Fibroblast of lung (primary cell): ENCODE data around the gene KBTBD13. TPM values are rescaled to one million over a fixed set of nuclear protein-coding genes. Genes with fewer than 3 reads are reported as not detected.

Experiments used
- DNase-seq, 2 donors: peaks; one replicate each; pipeline versions ENCODE4 v3.0.0 to v3.0.0-alpha.2; 2010; ENCODE audit warnings: low read depth in 2 of 2
- H2AFZ ChIP-seq: 2 replicates; pipeline ENCODE4 v1.5.1; 2012; ENCODE audit warnings: low read length, control low read depth, inconsistent platforms
- H3K27ac ChIP-seq: 2 replicates; pipeline ENCODE4 v1.5.1; 2011; ENCODE audit warnings: low read length, control low read depth; ENCODE audit not compliant: insufficient read depth
- H3K27me3 ChIP-seq: 2 replicates; pipeline ENCODE4 v1.5.1; 2011; ENCODE audit warnings: mild to moderate bottlenecking, low read length; ENCODE audit not compliant: control insufficient read depth, insufficient read depth
- H3K36me3 ChIP-seq: 2 replicates; pipeline ENCODE4 v1.5.1; 2011; ENCODE audit warnings: low read length; ENCODE audit not compliant: control insufficient read depth, insufficient read depth
- H3K4me1 ChIP-seq: 2 replicates; pipeline ENCODE4 v1.5.1; 2011; ENCODE audit warnings: low read length; ENCODE audit not compliant: control insufficient read depth, insufficient read depth; ENCODE audit errors: extremely low read depth
- H3K4me2 ChIP-seq: 2 replicates; pipeline ENCODE4 v1.5.1; 2011; ENCODE audit warnings: low read length, control low read depth; ENCODE audit not compliant: insufficient read depth; ENCODE audit errors: extremely low read depth
- H3K4me3 ChIP-seq, 4 experiments: fragments of 200-600 bp in 1 of 4; sonication (generic) in 1 of 4; replicated peaks in 1 of 4; 2 replicates each; pipeline ENCODE4 v1.5.1; 2011 to 2016; ENCODE audit warnings: low read length in 4 of 4, low read depth in 3 of 4, mild to moderate bottlenecking in 3 of 4, control low read depth in 2 of 4, inconsistent platforms in 1 of 4, mixed read lengths in 1 of 4; ENCODE audit not compliant: insufficient read depth in 1 of 4; ENCODE audit errors: control extremely low read depth in 1 of 4
- H3K79me2 ChIP-seq: 2 replicates; pipeline ENCODE4 v1.5.1; 2012; ENCODE audit warnings: mild to moderate bottlenecking, low read length, inconsistent platforms; ENCODE audit not compliant: control insufficient read depth, insufficient read depth
- H3K9ac ChIP-seq: 2 replicates; pipeline ENCODE4 v1.5.1; 2011; ENCODE audit warnings: mild to moderate bottlenecking, low read length, control low read depth; ENCODE audit not compliant: insufficient read depth
- H3K9me3 ChIP-seq: 2 replicates; pipeline ENCODE4 v1.5.1; 2012; ENCODE audit warnings: low read depth, low read length; ENCODE audit not compliant: control insufficient read depth, insufficient read depth
- H4K20me1 ChIP-seq: 2 replicates; pipeline ENCODE4 v1.5.1; 2011; ENCODE audit warnings: low read length; ENCODE audit not compliant: control insufficient read depth, insufficient read depth; ENCODE audit errors: extremely low read depth
- EZH2 ChIP-seq: IDR thresholded peaks from 2 replicates; pipeline ENCODE4 v1.5.1; 2012; ENCODE audit warnings: low read length, control low read depth, mild to moderate bottlenecking; ENCODE audit errors: missing control alignments
- polyA plus RNA-seq, 2 donors: library from polyadenylated mRNA; depleted of rRNA in 1 of 2; stranded (reverse) in 1 of 2; unstranded in 1 of 2; fragments of >200 nt; gene quantifications; 2 replicates each; pipeline ENCODE4 v1.2.1, GENCODE V29; 2011 to 2012; ENCODE audit warnings: missing spikeins in 1 of 2
- total RNA-seq: library from RNA; depleted of rRNA; stranded (reverse); fragments of >200 nt; gene quantifications from 2 replicates; pipeline ENCODE4 v1.2.1, GENCODE V29; 2014
- TF ChIP-seq, protein P1 (sequence below), 2 donors: IDR thresholded peaks in 1 of 2; conservative IDR thresholded peaks in 1 of 2; 1 replicate in 1 of 2; 2 replicates in 1 of 2; pipeline ENCODE4 v1.5.1; 2011 to 2012; ENCODE audit warnings: low read length in 2 of 2, control low read depth in 1 of 2, inconsistent platforms in 1 of 2, low read depth in 1 of 2, mild to moderate bottlenecking in 1 of 2

Gene KBTBD13
- total and polyA plus RNA-seq, 2 donors (not counting 1 experiment from before 2014, with no cell fraction given) = 0.02 TPM; not detected in 1

DNA sequence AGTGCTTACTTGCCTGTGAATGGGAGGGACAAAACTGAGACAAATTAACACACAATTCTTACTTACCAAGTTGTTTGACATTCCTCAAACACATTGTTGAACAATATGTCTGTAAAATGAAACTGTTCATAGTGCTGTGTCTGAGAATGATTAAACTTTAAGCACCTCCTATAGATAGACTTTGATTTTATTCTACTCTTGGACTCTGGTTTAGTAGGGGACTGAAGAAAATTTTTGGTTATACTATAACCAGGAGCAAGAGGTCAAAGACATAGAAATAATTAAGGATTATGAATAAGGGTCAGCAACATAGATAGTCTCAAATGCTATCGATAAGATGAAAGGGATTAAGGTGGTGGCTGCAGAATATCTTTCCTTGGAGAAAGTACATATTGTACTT, 39.2 kb upstream of the KBTBD13 start:
- Histone ChIP-seq H3K36me3 (no peaks in the 10 kb centered on the region), H3K4me1 (no peaks in the 10 kb centered on the region), H3K4me2 (no peak overlapping the region), H3K9me3 (no peaks in the 10 kb centered on the region), H3K27ac (no peak overlapping the region), H3K4me3 (no peak overlapping the region), H2AFZ (no peak overlapping the region), H3K27me3 (no peaks in the 10 kb centered on the region), H4K20me1 (no peaks in the 10 kb centered on the region), H3K79me2 (no peaks in the 10 kb centered on the region), H3K9ac (no peak overlapping the region)
- DNase-seq = no peak
- TF ChIP-seq EZH2 = no peak
- TF ChIP-seq, protein P1, sequence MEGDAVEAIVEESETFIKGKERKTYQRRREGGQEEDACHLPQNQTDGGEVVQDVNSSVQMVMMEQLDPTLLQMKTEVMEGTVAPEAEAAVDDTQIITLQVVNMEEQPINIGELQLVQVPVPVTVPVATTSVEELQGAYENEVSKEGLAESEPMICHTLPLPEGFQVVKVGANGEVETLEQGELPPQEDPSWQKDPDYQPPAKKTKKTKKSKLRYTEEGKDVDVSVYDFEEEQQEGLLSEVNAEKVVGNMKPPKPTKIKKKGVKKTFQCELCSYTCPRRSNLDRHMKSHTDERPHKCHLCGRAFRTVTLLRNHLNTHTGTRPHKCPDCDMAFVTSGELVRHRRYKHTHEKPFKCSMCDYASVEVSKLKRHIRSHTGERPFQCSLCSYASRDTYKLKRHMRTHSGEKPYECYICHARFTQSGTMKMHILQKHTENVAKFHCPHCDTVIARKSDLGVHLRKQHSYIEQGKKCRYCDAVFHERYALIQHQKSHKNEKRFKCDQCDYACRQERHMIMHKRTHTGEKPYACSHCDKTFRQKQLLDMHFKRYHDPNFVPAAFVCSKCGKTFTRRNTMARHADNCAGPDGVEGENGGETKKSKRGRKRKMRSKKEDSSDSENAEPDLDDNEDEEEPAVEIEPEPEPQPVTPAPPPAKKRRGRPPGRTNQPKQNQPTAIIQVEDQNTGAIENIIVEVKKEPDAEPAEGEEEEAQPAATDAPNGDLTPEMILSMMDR (conservative IDR thresholded peaks at IDR 0.05 in 1 of 2, IDR thresholded peaks at IDR 0.05 in 1 of 2; ENCODE audit: low read depth in 1 of 2, low read length in 2 of 2) = no peak

DNA sequence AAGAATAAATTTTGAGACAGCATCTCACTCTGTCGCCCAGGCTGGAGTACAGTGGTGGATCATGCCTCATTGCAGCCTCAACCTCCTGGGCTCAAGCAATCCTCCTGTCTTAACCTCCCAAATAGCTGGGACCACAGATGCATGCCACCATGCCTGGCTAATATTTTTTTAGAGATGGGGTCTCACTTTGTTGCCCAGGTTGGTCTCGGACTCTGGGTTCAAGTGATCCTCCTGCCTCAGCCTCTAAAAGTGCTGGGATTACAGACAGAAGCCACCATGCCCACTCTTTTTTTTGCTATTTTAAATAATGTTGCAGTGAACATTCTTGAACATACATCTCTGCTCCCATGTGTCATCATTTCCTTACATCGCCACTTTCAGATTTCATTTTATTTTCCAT, 38.1 kb upstream of the KBTBD13 start:
- H3K27ac ChIP-seq = no peak overlapping the region
- no peak overlapping the region for H3K4me2 ChIP-seq
- no peaks in the 10 kb centered on the region for H3K79me2 ChIP-seq
- H3K9me3 ChIP-seq = no peaks in the 10 kb centered on the region
- TF ChIP-seq, protein P1 (conservative IDR thresholded peaks at IDR 0.05 in 1 of 2, IDR thresholded peaks at IDR 0.05 in 1 of 2; ENCODE audit: low read depth in 1 of 2, low read length in 2 of 2) = no peak
- TF ChIP-seq EZH2 = no peak
- no peak overlapping the region for H2AFZ ChIP-seq
- no peak overlapping the region for H3K9ac ChIP-seq
- H3K36me3 ChIP-seq = no peaks in the 10 kb centered on the region
- no peaks in the 10 kb centered on the region for H4K20me1 ChIP-seq
- no peak for DNase-seq
- H3K4me3 ChIP-seq = no peak overlapping the region
- peaks cover 7% of the 10 kb centered on the region for H3K4me1 ChIP-seq
- no peaks in the 10 kb centered on the region for H3K27me3 ChIP-seq

DNA sequence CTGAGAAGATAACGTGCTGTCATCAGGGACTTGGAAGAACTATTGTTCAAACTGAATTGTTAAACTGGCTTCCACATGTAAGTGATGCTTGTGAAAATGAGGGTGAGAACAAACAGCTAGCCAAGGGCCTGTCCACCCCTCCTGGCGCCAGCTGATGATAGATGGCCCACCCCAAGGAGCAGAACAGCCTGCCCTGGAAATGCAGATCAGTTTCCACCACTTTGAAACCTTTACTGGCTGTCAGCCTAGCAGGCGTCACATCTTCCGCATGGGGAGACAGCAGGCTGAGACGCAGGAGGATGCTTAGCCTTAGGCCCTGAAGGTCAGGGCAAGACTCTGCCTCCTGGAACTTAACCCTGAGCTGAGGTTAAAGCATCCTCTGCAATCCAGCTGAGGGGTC, 37.7 kb upstream of the KBTBD13 start:
- TF ChIP-seq, protein P1 (conservative IDR thresholded peaks at IDR 0.05 in 1 of 2, IDR thresholded peaks at IDR 0.05 in 1 of 2; ENCODE audit: low read depth in 1 of 2, low read length in 2 of 2) = no peak
- no peak for TF ChIP-seq EZH2
- Histone ChIP-seq H3K4me3 (no peak overlapping the region), H3K4me1 (peaks cover 9% of the 10 kb centered on the region), H3K4me2 (no peak overlapping the region), H4K20me1 (no peaks in the 10 kb centered on the region), H3K36me3 (no peaks in the 10 kb centered on the region), H3K9me3 (no peaks in the 10 kb centered on the region), H3K27me3 (no peaks in the 10 kb centered on the region), H2AFZ (peak overlapping the region; percentile 10), H3K27ac (no peak overlapping the region), H3K79me2 (no peaks in the 10 kb centered on the region), H3K9ac (no peak overlapping the region)
- DNase-seq = no peak
